Sigmoid colon (tissue), 4 donors: Measurements from ENCODE around the gene CSNK1G2.

Source experiments
- POLR2AphosphoS5 ChIP-seq, 4 donors: sonication (generic); formaldehyde crosslinking; IDR thresholded peaks; one replicate each; pipeline ENCODE4 v1.6.1; 2017; ENCODE audit warnings: antibody characterized with exemption in 4 of 4
- TF ChIP-seq, protein P1 (sequence below), 4 experiments: fragments of 450-650 bp in 3 of 4; fragments of 200-600 bp in 1 of 4; IDR thresholded peaks; one replicate each; pipeline ENCODE4 v1.5.1; 2016 to 2019; ENCODE audit warnings: antibody characterized with exemption in 4 of 4, mild to moderate bottlenecking in 3 of 4, moderate library complexity in 2 of 4

DNA sequence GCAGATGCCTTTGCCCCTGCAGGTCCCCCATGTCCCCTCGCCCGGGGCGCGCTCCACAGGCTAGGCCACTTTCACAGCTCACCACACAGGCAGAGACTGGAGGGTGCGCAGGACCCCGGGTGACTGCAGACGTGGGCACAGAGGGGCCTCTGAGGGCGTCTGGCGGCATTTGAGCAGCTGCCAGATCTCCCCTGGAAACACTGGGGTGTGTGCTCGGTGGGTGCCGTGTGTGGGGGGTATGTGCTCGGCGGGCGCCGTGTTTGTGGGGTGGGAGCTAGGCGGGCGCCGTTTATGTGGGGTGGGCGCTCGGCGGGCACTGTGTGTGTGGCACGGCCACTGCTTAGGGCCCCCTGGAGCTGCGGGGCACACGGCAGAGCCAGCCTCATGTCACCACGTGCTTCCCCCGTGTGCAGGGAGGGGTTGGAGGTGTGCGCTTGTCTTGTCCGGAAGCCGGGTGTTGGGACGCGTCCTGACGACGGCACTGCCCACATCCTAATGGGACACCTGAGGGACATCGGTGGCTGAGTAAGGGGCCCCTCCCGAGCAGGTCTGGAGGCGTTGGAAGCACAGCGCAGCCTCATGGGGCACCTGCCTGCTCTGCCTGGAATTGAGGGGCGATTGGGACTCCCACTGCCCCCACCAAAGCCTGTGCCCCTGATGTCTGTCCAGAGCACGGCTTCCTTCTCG, 16.7 kb downstream of the CSNK1G2 start:
- no peak for TF ChIP-seq POLR2AphosphoS5 (IDR thresholded peaks at IDR 0.05)
- TF ChIP-seq, protein P1, sequence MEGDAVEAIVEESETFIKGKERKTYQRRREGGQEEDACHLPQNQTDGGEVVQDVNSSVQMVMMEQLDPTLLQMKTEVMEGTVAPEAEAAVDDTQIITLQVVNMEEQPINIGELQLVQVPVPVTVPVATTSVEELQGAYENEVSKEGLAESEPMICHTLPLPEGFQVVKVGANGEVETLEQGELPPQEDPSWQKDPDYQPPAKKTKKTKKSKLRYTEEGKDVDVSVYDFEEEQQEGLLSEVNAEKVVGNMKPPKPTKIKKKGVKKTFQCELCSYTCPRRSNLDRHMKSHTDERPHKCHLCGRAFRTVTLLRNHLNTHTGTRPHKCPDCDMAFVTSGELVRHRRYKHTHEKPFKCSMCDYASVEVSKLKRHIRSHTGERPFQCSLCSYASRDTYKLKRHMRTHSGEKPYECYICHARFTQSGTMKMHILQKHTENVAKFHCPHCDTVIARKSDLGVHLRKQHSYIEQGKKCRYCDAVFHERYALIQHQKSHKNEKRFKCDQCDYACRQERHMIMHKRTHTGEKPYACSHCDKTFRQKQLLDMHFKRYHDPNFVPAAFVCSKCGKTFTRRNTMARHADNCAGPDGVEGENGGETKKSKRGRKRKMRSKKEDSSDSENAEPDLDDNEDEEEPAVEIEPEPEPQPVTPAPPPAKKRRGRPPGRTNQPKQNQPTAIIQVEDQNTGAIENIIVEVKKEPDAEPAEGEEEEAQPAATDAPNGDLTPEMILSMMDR (IDR thresholded peaks at IDR 0.05) = no peak
